Caco-2 (cell line): ENCODE data around the gene AFP. TPM values are rescaled to one million over a fixed set of nuclear protein-coding genes. Genes with fewer than 3 reads are reported as not detected.
"Not testable (repeated sequence)": the region's sequence is repeated elsewhere in the genome, so short reads cannot be mapped to it uniquely, and the experiment has no call there.

Experiments used
- Bru-seq: library from RNA; stranded (reverse); fragments of 400-500 nt; gene quantifications from one replicate; lab custom pipeline; 2021; lab: Mats Ljungman, UMichigan
- BruChase-seq, 2 experiments: library from RNA; stranded (reverse); fragments of 400-500 nt; gene quantifications; one replicate each; lab custom pipeline; 2021; lab: Mats Ljungman, UMichigan
- BruUV-seq: library from RNA; stranded (reverse); fragments of 400-500 nt; replicated peaks from 2 replicates; lab custom pipeline; 2021; lab: Mats Ljungman, UMichigan
- CTCF ChIA-PET: fragments of 300-600 bp; sonication (Branson Sonifier 250); formaldehyde crosslinking; loops from one replicate; lab custom pipeline; 2022; ENCODE audit warnings: antibody characterized with exemption; lab: Charles Lee
- POLR2A ChIA-PET: fragments of 300-600 bp; sonication (Branson Sonifier 250); formaldehyde crosslinking; loops from one replicate; lab custom pipeline; 2022; ENCODE audit warnings: antibody characterized with exemption; lab: Charles Lee
- DNase-seq, 2 experiments: peaks; one replicate each; pipeline versions ENCODE4 v3.0.0 to v3.0.0-alpha.2; 2020 to 2022
- H3K27me3 ChIP-seq: replicated peaks from 2 replicates; pipeline ENCODE4 v1.6.0; 2011; ENCODE audit warnings: low read length; ENCODE audit not compliant: control insufficient read depth, insufficient read depth
- H3K36me3 ChIP-seq: 2 replicates; pipeline ENCODE4 v1.5.1; 2011; ENCODE audit warnings: low read length; ENCODE audit not compliant: control insufficient read depth, insufficient read depth
- H3K4me1 ChIP-seq: fragments of 250-450 bp; sonication (Bioruptor Pico); 2 replicates; pipeline ENCODE4 v1.5.1; 2020; ENCODE audit warnings: mild to moderate bottlenecking
- H3K4me3 ChIP-seq: 2 replicates; pipeline ENCODE4 v1.5.1; 2011; ENCODE audit warnings: low read depth, mild to moderate bottlenecking, control low read depth, low read length
- H3K9me3 ChIP-seq: fragments of 250-450 bp; sonication (Bioruptor Pico); 2 replicates; pipeline ENCODE4 v1.5.1; 2020; ENCODE audit warnings: mild to moderate bottlenecking, moderate library complexity
- H3K27ac Mint-ChIP-seq: one replicate; pipeline ENCODE4 v1.8.0; 2022; ENCODE audit warnings: mixed read lengths; ENCODE audit not compliant: unreplicated experiment
- H3K27me3 Mint-ChIP-seq: one replicate; pipeline ENCODE4 v1.8.0; 2022; ENCODE audit warnings: mixed read lengths; ENCODE audit not compliant: insufficient read depth, unreplicated experiment
- H3K36me3 Mint-ChIP-seq: one replicate; pipeline ENCODE4 v1.8.0; 2022; ENCODE audit warnings: mild to moderate bottlenecking, mixed read lengths; ENCODE audit not compliant: insufficient read depth, unreplicated experiment
- H3K4me1 Mint-ChIP-seq: one replicate; pipeline ENCODE4 v1.8.0; 2022; ENCODE audit warnings: low read depth, mixed read lengths; ENCODE audit not compliant: unreplicated experiment
- H3K4me3 Mint-ChIP-seq: one replicate; pipeline ENCODE4 v1.8.0; 2022; ENCODE audit warnings: mild to moderate bottlenecking, moderate library complexity, mixed read lengths; ENCODE audit not compliant: unreplicated experiment
- H3K9me3 Mint-ChIP-seq: one replicate; pipeline ENCODE4 v1.8.0; 2022; ENCODE audit warnings: mixed read lengths; ENCODE audit not compliant: unreplicated experiment
- intact Hi-C: fragments of 100-400 bp; cut with micrococcal nuclease; formaldehyde crosslinking; loops from one replicate; pipeline ENCODE4 v1.10.0; 2022; ENCODE audit not compliant: unreplicated experiment
- long read RNA-seq: library from polyadenylated mRNA; stranded (forward); transcript quantifications from one replicate; pipeline ENCODE4 v2.0.0, GENCODE V29; 2022
- total RNA-seq: library from RNA; stranded (reverse); gene quantifications from 2 replicates; pipeline ENCODE4 v1.2.3, GENCODE V29; 2022
- TF ChIP-seq, protein P1 (sequence below), 2 experiments: fragments of 200-600 bp in 1 of 2; IDR thresholded peaks; 1 replicate in 1 of 2; 2 replicates in 1 of 2; pipeline versions ENCODE4 v1.5.1 to v1.8.0; 2011 to 2022; ENCODE audit warnings: antibody characterized with exemption in 1 of 2, control low read depth in 1 of 2, inconsistent platforms in 1 of 2, low read depth in 1 of 2, low read length in 1 of 2, mild to moderate bottlenecking in 1 of 2, moderate library complexity in 1 of 2; ENCODE audit not compliant: insufficient read depth in 1 of 2, severe bottlenecking in 1 of 2, unreplicated experiment in 1 of 2

Gene AFP
- 158 and 252 TPM in 2 replicates for total RNA-seq
- percentile 79 among the genes with signal in this experiment for Bru-seq, nascent RNA
- BruChase-seq, experiment 1, labeled RNA remaining after a 2-hour chase = percentile 82 among the genes with signal in this experiment
- BruChase-seq, experiment 2, labeled RNA remaining after a 6-hour chase = percentile 89 among the genes with signal in this experiment
- long read RNA-seq, transcript AFP-203 (4 exons, 476 nt) = minor isoform, 11 of 105 reads
- long read RNA-seq, transcript AFP-202 (15 exons, 2,484 nt) = major isoform, 56 of 105 reads
- long read RNA-seq, partial matches to known transcripts = 25 of 105 reads
- long read RNA-seq, other reads (novel, unspliced or antisense) = 13 of 105 reads

DNA sequence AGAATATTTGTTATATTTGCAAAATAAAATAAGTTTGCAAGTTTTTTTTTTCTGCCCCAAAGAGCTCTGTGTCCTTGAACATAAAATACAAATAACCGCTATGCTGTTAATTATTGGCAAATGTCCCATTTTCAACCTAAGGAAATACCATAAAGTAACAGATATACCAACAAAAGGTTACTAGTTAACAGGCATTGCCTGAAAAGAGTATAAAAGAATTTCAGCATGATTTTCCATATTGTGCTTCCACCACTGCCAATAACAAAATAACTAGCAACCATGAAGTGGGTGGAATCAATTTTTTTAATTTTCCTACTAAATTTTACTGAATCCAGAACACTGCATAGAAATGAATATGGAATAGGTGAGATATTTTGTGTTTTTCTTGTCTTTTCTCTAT lies at the start of gene AFP:
TSS of gene AFP (plus strand) at position 238 of the 400 bp plus-strand sequence. CDS start at position 280, 42 bp downstream.
- Histone ChIP-seq H3K9me3 (no peaks in the 10 kb centered on the region), H3K27me3 (no peaks in the 10 kb centered on the region), H3K4me1 (peaks cover 34% of the 10 kb centered on the region), H3K36me3 (no peaks in the 10 kb centered on the region), H3K4me3 (peak within 1 kb of the TSS; percentile 12)
- no peaks in the 10 kb centered on the region for H3K9me3 Mint-ChIP-seq
- no peak for DNase-seq
- TF ChIP-seq, protein P1, sequence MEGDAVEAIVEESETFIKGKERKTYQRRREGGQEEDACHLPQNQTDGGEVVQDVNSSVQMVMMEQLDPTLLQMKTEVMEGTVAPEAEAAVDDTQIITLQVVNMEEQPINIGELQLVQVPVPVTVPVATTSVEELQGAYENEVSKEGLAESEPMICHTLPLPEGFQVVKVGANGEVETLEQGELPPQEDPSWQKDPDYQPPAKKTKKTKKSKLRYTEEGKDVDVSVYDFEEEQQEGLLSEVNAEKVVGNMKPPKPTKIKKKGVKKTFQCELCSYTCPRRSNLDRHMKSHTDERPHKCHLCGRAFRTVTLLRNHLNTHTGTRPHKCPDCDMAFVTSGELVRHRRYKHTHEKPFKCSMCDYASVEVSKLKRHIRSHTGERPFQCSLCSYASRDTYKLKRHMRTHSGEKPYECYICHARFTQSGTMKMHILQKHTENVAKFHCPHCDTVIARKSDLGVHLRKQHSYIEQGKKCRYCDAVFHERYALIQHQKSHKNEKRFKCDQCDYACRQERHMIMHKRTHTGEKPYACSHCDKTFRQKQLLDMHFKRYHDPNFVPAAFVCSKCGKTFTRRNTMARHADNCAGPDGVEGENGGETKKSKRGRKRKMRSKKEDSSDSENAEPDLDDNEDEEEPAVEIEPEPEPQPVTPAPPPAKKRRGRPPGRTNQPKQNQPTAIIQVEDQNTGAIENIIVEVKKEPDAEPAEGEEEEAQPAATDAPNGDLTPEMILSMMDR (IDR thresholded peaks at IDR 0.05; ENCODE audit: insufficient read depth in 1 of 2, low read depth in 1 of 2, low read length in 1 of 2, severe bottlenecking in 1 of 2, unreplicated experiment in 1 of 2) = no peak
- CTCF ChIA-PET = no interaction called here
- POLR2A ChIA-PET = no interaction called here
- no peaks in the 10 kb centered on the region for H3K36me3 Mint-ChIP-seq
- no peak within 1 kb of the TSS for H3K27ac Mint-ChIP-seq
- H3K4me1 Mint-ChIP-seq = peaks cover 22% of the 10 kb centered on the region
- no peaks in the 10 kb centered on the region for H3K27me3 Mint-ChIP-seq
- H3K4me3 Mint-ChIP-seq = no peak within 1 kb of the TSS
- no TSS peak for BruUV-seq
- intact Hi-C loops = no loop called here

DNA sequence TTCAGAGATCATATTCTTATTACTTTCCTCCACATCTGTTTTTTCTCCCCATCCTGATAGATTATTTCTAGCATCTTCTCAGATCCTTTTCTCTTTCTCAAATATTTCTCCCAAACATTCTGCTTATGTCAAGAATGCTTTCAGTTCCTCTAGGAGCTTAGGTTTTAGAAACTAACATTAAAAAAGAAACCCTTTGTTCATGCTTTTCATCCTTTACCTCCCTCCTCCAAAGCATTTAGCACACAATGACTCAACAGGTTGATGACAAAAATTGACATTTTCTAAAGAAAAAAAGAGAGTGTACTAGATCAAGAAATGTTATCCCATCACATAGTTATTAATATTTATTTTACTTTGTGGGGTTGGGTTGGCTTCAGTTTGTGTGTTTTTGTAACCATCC lies 48.5 kb upstream of the AFP start:
- peaks cover 20% of the 10 kb centered on the region; the same call in 1 of the 2 replicates for H3K4me1 ChIP-seq
- no peaks in the 10 kb centered on the region for H3K36me3 ChIP-seq
- H3K9me3 ChIP-seq = no peaks in the 10 kb centered on the region
- DNase-seq = no peak
- no peak overlapping the region for H3K4me3 ChIP-seq
- no peaks in the 10 kb centered on the region for H3K36me3 Mint-ChIP-seq
- no peak overlapping the region for H3K27ac Mint-ChIP-seq
- no peaks in the 10 kb centered on the region for H3K27me3 Mint-ChIP-seq
- no TSS peak for BruUV-seq
- TF ChIP-seq, protein P1 (IDR thresholded peaks at IDR 0.05; ENCODE audit: insufficient read depth in 1 of 2, low read depth in 1 of 2, low read length in 1 of 2, severe bottlenecking in 1 of 2, unreplicated experiment in 1 of 2) = no peak
- ChIA-PET CTCF (no interaction called here), POLR2A (no interaction called here)
- peaks cover 11% of the 10 kb centered on the region for H3K9me3 Mint-ChIP-seq
- H3K4me3 Mint-ChIP-seq = no peak overlapping the region
- intact Hi-C loops = no loop called here
- peaks cover 9% of the 10 kb centered on the region for H3K4me1 Mint-ChIP-seq
- H3K27me3 ChIP-seq = no peaks in the 10 kb centered on the region

DNA sequence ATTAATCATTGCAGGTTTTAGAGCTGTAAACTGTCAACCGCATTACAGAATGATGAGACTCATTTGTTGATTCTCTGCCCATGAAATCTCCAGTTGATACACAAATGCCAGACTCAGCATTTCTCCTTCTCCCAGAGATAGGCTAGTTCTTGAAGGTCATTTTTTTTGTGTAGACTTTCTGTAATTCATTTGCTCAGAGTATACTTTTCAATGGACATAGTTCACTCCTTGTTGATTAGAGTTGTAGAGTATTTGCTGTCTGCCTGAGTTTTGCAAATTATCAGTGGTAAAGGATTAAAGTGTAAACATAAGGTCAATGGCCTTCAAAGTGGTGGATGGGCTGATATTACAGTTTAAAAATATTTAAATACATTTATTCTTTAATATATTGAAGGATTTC lies 47.1 kb upstream of the AFP start:
- BruUV-seq = no TSS peak
- H3K4me3 Mint-ChIP-seq = no peak overlapping the region

DNA sequence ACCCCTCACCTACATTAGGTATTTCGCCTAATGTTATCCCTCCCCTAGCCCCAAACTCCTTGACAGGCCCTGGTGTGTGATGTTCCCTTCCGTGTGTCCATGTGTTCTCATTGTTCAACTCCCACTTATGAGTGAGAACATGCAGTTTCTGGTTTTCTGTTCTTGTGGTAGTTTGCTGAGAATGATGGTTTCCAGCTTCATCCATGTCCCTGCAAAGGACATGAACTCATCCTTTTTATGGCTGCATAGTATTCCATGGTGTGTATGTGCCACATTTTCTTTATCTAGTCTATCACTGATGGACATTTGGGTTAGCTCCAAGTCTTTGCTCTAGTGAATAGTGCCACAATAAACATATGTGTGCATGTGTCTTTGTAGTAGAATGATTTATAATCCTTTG lies 46.4 kb upstream of the AFP start:
- H3K4me3 Mint-ChIP-seq, H3K27me3 Mint-ChIP-seq, H3K36me3 ChIP-seq, CTCF ChIA-PET, H3K9me3 ChIP-seq, H3K36me3 Mint-ChIP-seq, H3K27me3 ChIP-seq, POLR2A ChIA-PET, BruUV-seq, H3K4me1 Mint-ChIP-seq, H3K27ac Mint-ChIP-seq, H3K4me3 ChIP-seq, DNase-seq: not testable (repeated sequence)
- peaks cover 23% of the 10 kb centered on the region; the same call in 1 of the 2 replicates for H3K4me1 ChIP-seq
- peaks cover 11% of the 10 kb centered on the region for H3K9me3 Mint-ChIP-seq
- intact Hi-C loops = loop anchor here (1.0 kb wide), 2 partner anchors 43 to 44 kb away; no protein-coding TSS in a partner anchor

More for the DNA sequence above, 47.1 kb upstream of the AFP start:
- Histone ChIP-seq H3K27me3 (no peaks in the 10 kb centered on the region), H3K4me3 (no peak overlapping the region), H3K9me3 (no peaks in the 10 kb centered on the region), H3K36me3 (no peaks in the 10 kb centered on the region), H3K4me1 (peaks cover 23% of the 10 kb centered on the region; the same call in 1 of the 2 replicates)
- TF ChIP-seq, protein P1 (IDR thresholded peaks at IDR 0.05; ENCODE audit: insufficient read depth in 1 of 2, low read depth in 1 of 2, low read length in 1 of 2, severe bottlenecking in 1 of 2, unreplicated experiment in 1 of 2) = no peak
- Mint-ChIP-seq H3K27ac (no peak overlapping the region), H3K27me3 (no peaks in the 10 kb centered on the region), H3K36me3 (no peaks in the 10 kb centered on the region), H3K9me3 (peaks cover 11% of the 10 kb centered on the region), H3K4me1 (peaks cover 9% of the 10 kb centered on the region)
- peak in 1 of 2 experiments; percentile 10 for DNase-seq
- POLR2A ChIA-PET = no interaction called here
- intact Hi-C loops = loop anchor here (1.0 kb wide), 2 partner anchors 43 to 44 kb away; no protein-coding TSS in a partner anchor
- CTCF ChIA-PET = no interaction called here
